ENCODE results near the gene MBNL1. TPM values are rescaled to one million over a fixed set of nuclear protein-coding genes. Genes with fewer than 3 reads are reported as not detected.

The MBNL1 gene
- total and polyA plus RNA-seq, 2 donors (not counting 3 experiments of a cell fraction or from before 2014, with no cell fraction given) = 179 to 362 TPM

GRCh38 chr3:152222327-152222726, 46.4 kb upstream of the MBNL1 start:
- BruUV-seq (replicated peaks) = no TSS peak
- H3K4me2 ChIP-seq (ENCODE audit: insufficient read depth, low read length) = no peak overlapping the region
- H3K4me3 ChIP-seq (replicated peaks in 1 of 3; ENCODE audit: insufficient read depth in 1 of 3, low read depth in 1 of 3, low read length in 3 of 3) = no peak overlapping the region
- no peaks in the 10 kb centered on the region for H3K4me1 ChIP-seq (ENCODE audit: control insufficient read depth, extremely low read depth, insufficient read depth, low read length)
- FAIRE-seq (no peak), DNase-seq (ENCODE audit: low read depth, low spot score) (no peak)
- no peak overlapping the region for H2AFZ ChIP-seq (ENCODE audit: low read depth, low read length)
- H3K27me3 ChIP-seq (ENCODE audit: control insufficient read depth in 2 of 2, insufficient read depth in 2 of 2, low read length in 2 of 2) = no peaks in the 10 kb centered on the region
- H3K79me2 ChIP-seq (ENCODE audit: control insufficient read depth, insufficient read depth, low read length) = no peaks in the 10 kb centered on the region
- H3K9me3 ChIP-seq (replicated peaks; ENCODE audit: control insufficient read depth, insufficient read depth, low read length) = no peaks in the 10 kb centered on the region
- H4K20me1 ChIP-seq (replicated peaks; ENCODE audit: control insufficient read depth, extremely low read depth, insufficient read depth, low read length) = no peaks in the 10 kb centered on the region
- H3K9me1 ChIP-seq (replicated peaks; ENCODE audit: control insufficient read depth, extremely low read depth, insufficient read depth, low read length) = no peaks in the 10 kb centered on the region
- TF ChIP-seq JUN (IDR thresholded peaks at IDR 0.05; ENCODE audit: borderline replicate concordance, insufficient read depth, insufficient read length, low read depth) (no peak), FOS (IDR thresholded peaks at IDR 0.05; ENCODE audit: borderline replicate concordance, insufficient read depth, low read length) (no peak), GATA2 (IDR thresholded peaks at IDR 0.05; ENCODE audit: insufficient read depth, insufficient read length, low read depth, low read length) (no peak), POLR2AphosphoS5 (IDR thresholded peaks at IDR 0.05; ENCODE audit: insufficient read depth, low read depth, low read length) (no peak), POLR2A (IDR thresholded peaks at IDR 0.05; ENCODE audit: low read depth, low read length) (no peak), MYC (IDR thresholded peaks at IDR 0.05; ENCODE audit: low read depth, low read length) (no peak), EZH2 (IDR thresholded peaks at IDR 0.05; ENCODE audit: borderline replicate concordance, low read depth, low read length, severe bottlenecking) (no peak)
- TF ChIP-seq, protein P1, sequence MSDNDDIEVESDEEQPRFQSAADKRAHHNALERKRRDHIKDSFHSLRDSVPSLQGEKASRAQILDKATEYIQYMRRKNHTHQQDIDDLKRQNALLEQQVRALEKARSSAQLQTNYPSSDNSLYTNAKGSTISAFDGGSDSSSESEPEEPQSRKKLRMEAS (IDR thresholded peaks at IDR 0.05; ENCODE audit: insufficient read depth, insufficient read length) = no peak
- TF ChIP-seq, protein P2, sequence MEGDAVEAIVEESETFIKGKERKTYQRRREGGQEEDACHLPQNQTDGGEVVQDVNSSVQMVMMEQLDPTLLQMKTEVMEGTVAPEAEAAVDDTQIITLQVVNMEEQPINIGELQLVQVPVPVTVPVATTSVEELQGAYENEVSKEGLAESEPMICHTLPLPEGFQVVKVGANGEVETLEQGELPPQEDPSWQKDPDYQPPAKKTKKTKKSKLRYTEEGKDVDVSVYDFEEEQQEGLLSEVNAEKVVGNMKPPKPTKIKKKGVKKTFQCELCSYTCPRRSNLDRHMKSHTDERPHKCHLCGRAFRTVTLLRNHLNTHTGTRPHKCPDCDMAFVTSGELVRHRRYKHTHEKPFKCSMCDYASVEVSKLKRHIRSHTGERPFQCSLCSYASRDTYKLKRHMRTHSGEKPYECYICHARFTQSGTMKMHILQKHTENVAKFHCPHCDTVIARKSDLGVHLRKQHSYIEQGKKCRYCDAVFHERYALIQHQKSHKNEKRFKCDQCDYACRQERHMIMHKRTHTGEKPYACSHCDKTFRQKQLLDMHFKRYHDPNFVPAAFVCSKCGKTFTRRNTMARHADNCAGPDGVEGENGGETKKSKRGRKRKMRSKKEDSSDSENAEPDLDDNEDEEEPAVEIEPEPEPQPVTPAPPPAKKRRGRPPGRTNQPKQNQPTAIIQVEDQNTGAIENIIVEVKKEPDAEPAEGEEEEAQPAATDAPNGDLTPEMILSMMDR (IDR thresholded peaks at IDR 0.05; ENCODE audit: extremely low read depth in 1 of 2, insufficient read depth in 1 of 2, low read depth in 1 of 2, low read length in 2 of 2) = no peak
- no peak overlapping the region for H3K9ac ChIP-seq (replicated peaks; ENCODE audit: extremely low read depth, insufficient read depth, low read length)
- H3K27ac ChIP-seq (ENCODE audit: insufficient read depth, low read depth, low read length) = no peak overlapping the region
- ChIA-PET CTCF (interaction anchor here (0.7 kb wide), 1 partner anchor 16 kb away, joined by 3 read pairs; no protein-coding TSS in a partner anchor), POLR2A (no interaction called here)
- dilution Hi-C loops (cut with MboI; ENCODE audit: extremely low pct_ligation_motif_present, low sequenced_read_pairs) = no loop called here
- H3K36me3 ChIP-seq (ENCODE audit: control insufficient read depth in 2 of 2, extremely low read depth in 1 of 2, insufficient read depth in 2 of 2, low read length in 2 of 2) = no peaks in the 10 kb centered on the region
- intact Hi-C loops (cut with micrococcal nuclease) = no loop called here
